Lung (tissue), 12 donors: ENCODE results near the gene LGI1. TPM values are rescaled to one million over a fixed set of nuclear protein-coding genes. Genes with fewer than 3 reads are reported as not detected.

Experiments used
- ATAC-seq: fragments of 200-7000 bp; cut with Tn5 transposase; one replicate; pipeline ENCODE4 v1.9.1; 2020; ENCODE audit warnings: moderate number of reproducible peaks; ENCODE audit not compliant: insufficient read depth, low FRiP score
- DNase-seq, 3 donors: peaks; one replicate each; pipeline ENCODE4 v3.0.0-alpha.2; 2013 to 2017
- H3K27ac ChIP-seq, 2 donors: one replicate each; pipeline ENCODE4 v1.5.1; 2013; ENCODE audit warnings: mild to moderate bottlenecking in 2 of 2, moderate library complexity in 2 of 2, control low read depth in 1 of 2, inconsistent platforms in 1 of 2, low read depth in 1 of 2, low read length in 1 of 2
- H3K27me3 ChIP-seq, 3 donors: one replicate each; pipeline ENCODE4 v1.5.1; 2013; ENCODE audit warnings: low read length in 2 of 3; ENCODE audit not compliant: control insufficient read depth in 3 of 3, insufficient read depth in 3 of 3
- H3K36me3 ChIP-seq, 4 donors: one replicate each; pipeline ENCODE4 v1.5.1; 2013; ENCODE audit warnings: low read length in 4 of 4, mild to moderate bottlenecking in 1 of 4, moderate library complexity in 1 of 4; ENCODE audit not compliant: control insufficient read depth in 4 of 4, insufficient read depth in 4 of 4
- H3K4me1 ChIP-seq, 5 donors: one replicate each; pipeline ENCODE4 v1.5.1; 2013; ENCODE audit warnings: low read length in 5 of 5, mild to moderate bottlenecking in 2 of 5, moderate library complexity in 1 of 5; ENCODE audit not compliant: control insufficient read depth in 5 of 5, insufficient read depth in 5 of 5
- H3K4me3 ChIP-seq: one replicate; pipeline ENCODE4 v1.5.1; 2013; ENCODE audit warnings: mild to moderate bottlenecking, control low read depth, moderate library complexity
- H3K9ac ChIP-seq, 2 donors: one replicate each; pipeline ENCODE4 v1.5.1; 2013; ENCODE audit warnings: low read length in 2 of 2, control low read depth in 1 of 2; ENCODE audit not compliant: insufficient read depth in 1 of 2
- H3K9me3 ChIP-seq, 4 donors: one replicate each; pipeline ENCODE4 v1.5.1; 2013; ENCODE audit warnings: low read length in 3 of 4, mild to moderate bottlenecking in 1 of 4, moderate library complexity in 1 of 4; ENCODE audit not compliant: control insufficient read depth in 4 of 4, insufficient read depth in 3 of 4
- CTCF ChIP-seq: IDR thresholded peaks from 2 replicates; pipeline ENCODE4 v1.5.1; 2012; ENCODE audit warnings: mild to moderate bottlenecking; ENCODE audit errors: control extremely low read depth, extremely low read depth
- WGBS, 2 donors: extraction: QIAGEN DNeasy Blood & Tissue Kit; methylation state at CpG; one replicate each; pipeline ENCODE4 v1.1.7; 2013; 5-methylcytosine and 5-hydroxymethylcytosine counted together
- polyA plus RNA-seq, 2 donors: library from polyadenylated mRNA; stranded (reverse); fragments of 200-250 nt; gene quantifications; one replicate each; pipeline ENCODE4 v1.2.1, GENCODE V29; 2013
- total RNA-seq, 2 donors: library from RNA; depleted of rRNA in 1 of 2; stranded (reverse); fragments of >200 nt in 1 of 2; gene quantifications; one replicate each; pipeline ENCODE4 v1.2.1, GENCODE V29; 2014 to 2021
- donor health status: control.
- donor health status: control.
- donor health status: Bipolar disorder and iron deficiency.
- donor health status: healthy.
- donor health status: DM: yes; HTN: yes; CAD: no.

The LGI1 gene
- total and polyA plus RNA-seq, 4 donors: 0.68 TPM; not detected in 3

GRCh38 chr10:93745408-93746065 is 12.2 kb upstream of the LGI1 start:
- H3K9ac ChIP-seq: no peak overlapping the region
- no peaks in the 10 kb centered on the region for H3K36me3 ChIP-seq
- no peak for TF ChIP-seq CTCF
- peaks cover 0 to 4% (median 0%) of the 10 kb centered on the region in 5 donors for H3K4me1 ChIP-seq
- H3K27me3 ChIP-seq: no peaks in the 10 kb centered on the region
- H3K27ac ChIP-seq: no peak overlapping the region
- H3K9me3 ChIP-seq: peaks cover 0 to 3% (median 0%) of the 10 kb centered on the region in 4 donors
- DNase-seq: no peak
- H3K4me3 ChIP-seq: no peak overlapping the region
- 54 to 67% methylated on average over 9 of the region's 9 CpGs for WGBS, 2 donors
- ATAC-seq: no peak

- H3K4me1 ChIP-seq: peaks cover 0 to 4% (median 1%) of the 10 kb centered on the region in 5 donors
- no peaks in the 10 kb centered on the region for H3K36me3 ChIP-seq
- TF ChIP-seq CTCF: no peak
- H3K9me3 ChIP-seq: no peaks in the 10 kb centered on the region
- ATAC-seq (no peak), DNase-seq (no peak)
- 60 to 74% methylated on average over 4 of the region's 4 CpGs for WGBS, 2 donors
- H3K9ac ChIP-seq: no peak overlapping the region
- no peak overlapping the region for H3K4me3 ChIP-seq
- no peak overlapping the region for H3K27ac ChIP-seq
- H3K27me3 ChIP-seq: no peaks in the 10 kb centered on the region
Observed at GRCh38 chr10:93746844-93747284, 10.9 kb upstream of the LGI1 start.

GRCh38 chr10:93749218-93749799 is 8.4 kb upstream of the LGI1 start:
- peak in 2 of 3 donors; percentile 44 to 72 for DNase-seq
- 46 to 57% methylated on average over 5 of the region's 5 CpGs for WGBS, 2 donors
- no peaks in the 10 kb centered on the region for H3K27me3 ChIP-seq
- TF ChIP-seq CTCF: no peak
- H3K4me1 ChIP-seq: peaks cover 0 to 10% (median 1%) of the 10 kb centered on the region in 5 donors
- no peak overlapping the region for H3K9ac ChIP-seq
- no peak overlapping the region for H3K27ac ChIP-seq
- ATAC-seq: no peak
- H3K9me3 ChIP-seq: no peaks in the 10 kb centered on the region
- H3K4me3 ChIP-seq: no peak overlapping the region
- no peaks in the 10 kb centered on the region for H3K36me3 ChIP-seq
